ES-I3 (cell line): Measurements from ENCODE around the gene AGMO.
"Not testable (repeated sequence)": the region's sequence is repeated elsewhere in the genome, so short reads cannot be mapped to it uniquely, and the experiment has no call there.

Source experiments
- H3K36me3 ChIP-seq: 2 replicates; pipeline ENCODE4 v1.6.1; 2013; ENCODE audit warnings: mild to moderate bottlenecking, low read length, control low read depth, moderate library complexity; ENCODE audit not compliant: insufficient read depth
- H3K4me1 ChIP-seq: 2 replicates; pipeline ENCODE4 v1.6.1; 2013; ENCODE audit warnings: mild to moderate bottlenecking, control low read depth, low read length; ENCODE audit not compliant: insufficient read depth
- H3K9ac ChIP-seq: 2 replicates; pipeline ENCODE4 v1.6.1; 2013; ENCODE audit warnings: low read depth, mild to moderate bottlenecking, low read length, moderate library complexity
- H3K9me3 ChIP-seq: 2 replicates; pipeline ENCODE4 v1.6.1; 2013; ENCODE audit warnings: mild to moderate bottlenecking, low read length, moderate library complexity; ENCODE audit not compliant: control insufficient read depth, insufficient read depth

AGMO gene

DNA sequence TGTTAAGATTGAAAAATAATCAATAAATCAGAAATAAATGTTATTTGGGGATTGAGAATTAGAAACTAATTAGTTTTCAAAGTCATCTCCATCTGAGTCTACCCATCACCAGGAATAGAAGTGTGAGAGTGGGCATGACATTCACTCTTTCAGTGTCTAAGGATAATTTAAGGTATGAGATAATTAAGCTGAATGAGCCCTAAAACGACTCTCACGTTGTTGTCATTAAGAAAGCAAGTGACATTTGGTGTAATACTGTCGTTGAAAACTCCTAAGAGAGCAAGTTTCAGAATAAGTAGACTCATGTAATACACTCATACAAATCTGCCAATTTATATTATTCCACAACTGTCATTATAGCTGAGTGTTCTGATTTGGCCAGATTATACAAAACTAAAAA, 7.1 kb downstream of the AGMO start:
- Histone ChIP-seq H3K9ac (no peak overlapping the region), H3K9me3 (no peaks in the 10 kb centered on the region), H3K4me1 (peaks cover 8% of the 10 kb centered on the region), H3K36me3 (no peaks in the 10 kb centered on the region)

DNA sequence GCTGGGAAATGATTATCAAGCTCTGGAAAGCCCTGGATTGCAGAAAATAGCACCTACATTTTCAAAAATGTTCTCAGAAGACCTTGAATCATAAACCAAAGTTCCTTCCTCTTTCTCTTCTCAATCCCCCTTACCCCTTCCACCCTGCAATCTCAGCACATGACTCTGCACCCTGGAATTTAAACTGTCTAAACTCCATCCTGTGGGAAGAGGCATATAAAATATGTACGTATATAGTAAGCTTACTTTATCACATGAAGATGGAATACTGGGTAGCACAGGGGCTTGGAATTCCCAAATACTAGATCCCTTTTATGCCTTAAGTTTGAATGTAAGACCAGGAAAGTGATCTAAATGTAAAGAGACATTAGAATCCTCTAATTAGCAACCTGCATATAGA, 7.7 kb downstream of the AGMO start:
- Histone ChIP-seq H3K9ac (no peak overlapping the region; the same call in 1 of the 2 replicates), H3K4me1 (peaks cover 8% of the 10 kb centered on the region), H3K9me3 (no peaks in the 10 kb centered on the region), H3K36me3 (no peaks in the 10 kb centered on the region)

DNA sequence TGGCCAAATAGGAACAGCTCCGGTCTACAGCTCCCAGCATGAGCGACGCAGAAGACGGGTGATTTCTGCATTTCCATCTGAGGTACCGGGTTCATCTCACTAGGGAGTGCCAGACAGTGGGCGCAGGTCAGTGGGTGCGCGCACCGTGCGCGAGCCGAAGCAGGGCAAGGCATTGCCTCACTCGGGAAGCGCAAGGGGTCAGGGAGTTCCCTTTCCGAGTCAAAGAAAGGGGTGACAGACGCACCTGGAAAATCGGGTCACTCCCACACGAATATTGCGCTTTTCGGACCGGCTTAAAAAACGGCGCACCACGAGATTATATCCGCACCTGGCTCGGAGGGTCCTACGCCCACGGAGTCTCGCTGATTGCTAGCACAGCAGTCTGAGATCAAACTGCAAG, 14.5 kb downstream of the AGMO start:
- not testable (repeated sequence) for H3K4me1 ChIP-seq, H3K9me3 ChIP-seq, H3K36me3 ChIP-seq
- peak overlapping the region; percentile 47 for H3K9ac ChIP-seq

DNA sequence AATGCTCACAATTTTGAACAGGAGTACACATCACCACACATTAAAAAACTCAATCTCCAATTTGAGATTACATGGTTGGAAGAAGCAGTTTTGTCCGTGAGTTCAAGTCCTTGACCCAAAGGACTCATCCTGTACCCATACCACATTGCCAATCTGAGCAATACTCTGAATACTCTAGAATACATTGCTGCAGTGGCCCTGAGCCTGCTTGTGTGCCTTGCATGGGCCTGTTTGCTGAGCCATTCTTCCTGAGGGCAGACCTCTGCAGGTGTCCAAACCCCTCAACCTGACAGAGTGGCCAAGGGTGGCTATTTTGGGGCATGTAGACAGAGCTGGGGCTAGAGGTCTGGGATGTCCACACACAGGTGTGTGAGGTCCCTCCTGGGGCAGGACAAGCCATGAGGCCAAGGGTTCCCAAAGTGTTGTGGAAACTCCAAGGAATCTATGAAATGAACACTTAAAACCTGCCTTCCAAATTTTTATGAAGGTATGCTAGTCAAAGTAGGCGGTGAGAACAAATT, 15.5 kb downstream of the AGMO start:
- H3K9ac ChIP-seq, result peak overlapping the region; percentile 47
- H3K9me3 ChIP-seq, result no peaks in the 10 kb centered on the region
- H3K4me1 ChIP-seq, result peaks cover 7% of the 10 kb centered on the region; the same call in 1 of the 2 replicates
- H3K36me3 ChIP-seq, result no peaks in the 10 kb centered on the region

DNA sequence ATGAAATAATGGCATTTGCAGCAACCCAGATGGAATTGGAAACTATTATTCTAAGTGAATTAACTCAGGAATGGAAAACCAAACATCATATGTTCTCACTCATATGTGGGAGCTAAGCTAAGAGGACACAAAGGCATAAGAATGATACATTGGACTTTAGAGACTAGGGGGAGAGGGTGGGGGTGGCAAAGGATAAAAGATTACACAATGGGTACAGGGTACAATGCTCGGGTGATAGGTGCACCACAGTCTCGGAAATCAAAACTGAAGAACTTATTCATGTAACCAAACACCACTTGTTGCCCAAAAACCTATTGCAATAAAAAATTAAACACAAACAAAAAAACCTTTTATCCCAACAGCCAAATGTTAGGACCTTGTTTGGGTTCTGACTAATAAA, 17.8 kb downstream of the AGMO start:
- Histone ChIP-seq H3K9me3 (no peaks in the 10 kb centered on the region), H3K9ac (no peak overlapping the region)

DNA sequence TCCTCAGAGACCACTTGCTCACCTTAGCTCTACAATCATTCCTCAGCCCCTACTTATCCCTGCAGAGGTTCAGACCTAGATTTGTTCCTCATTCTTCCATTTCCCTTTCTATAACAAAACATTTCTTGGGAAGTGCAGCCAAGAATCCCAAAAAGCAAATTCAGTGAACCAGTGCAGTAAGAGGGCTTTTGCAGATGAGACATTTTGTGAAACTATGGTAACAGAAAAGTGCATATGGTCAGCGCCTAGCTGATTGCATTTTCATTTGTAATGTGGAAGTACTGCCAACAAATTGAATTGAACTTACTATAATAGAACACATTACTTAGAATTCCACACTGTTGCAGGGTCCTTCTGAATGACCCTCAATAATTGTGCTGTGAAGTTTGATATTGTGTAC, 18.6 kb downstream of the AGMO start:
- Histone ChIP-seq H3K9ac (no peak overlapping the region), H3K9me3 (no peaks in the 10 kb centered on the region), H3K36me3 (no peaks in the 10 kb centered on the region), H3K4me1 (peaks cover 7% of the 10 kb centered on the region; the same call in 1 of the 2 replicates)

More for the DNA sequence above, 17.8 kb downstream of the AGMO start:
- H3K36me3 ChIP-seq, result no peaks in the 10 kb centered on the region
- H3K4me1 ChIP-seq, result peaks cover 7% of the 10 kb centered on the region; the same call in 1 of the 2 replicates

DNA sequence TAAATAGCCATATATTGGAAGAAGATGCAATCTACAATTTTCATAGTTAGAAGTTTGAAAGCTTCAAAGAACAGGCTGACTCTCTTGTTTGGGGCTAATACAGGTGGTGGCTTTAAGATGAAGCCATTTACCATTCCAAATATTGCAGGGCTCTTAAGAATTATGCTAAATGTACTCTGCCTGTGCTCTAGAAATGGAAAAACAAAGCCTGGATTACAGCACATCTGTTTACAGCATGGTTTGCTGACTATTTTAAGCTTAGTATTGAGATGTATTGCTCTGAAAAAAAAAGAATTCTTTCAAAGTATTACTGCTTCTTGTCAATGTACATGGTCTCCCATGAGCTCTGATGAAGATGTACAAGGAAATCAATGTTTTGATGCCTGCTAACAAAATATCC, 34.2 kb downstream of the AGMO start:
- H3K36me3 ChIP-seq, result no peaks in the 10 kb centered on the region
- H3K9ac ChIP-seq, result no peak overlapping the region
- no peaks in the 10 kb centered on the region for H3K4me1 ChIP-seq
- no peaks in the 10 kb centered on the region for H3K9me3 ChIP-seq

DNA sequence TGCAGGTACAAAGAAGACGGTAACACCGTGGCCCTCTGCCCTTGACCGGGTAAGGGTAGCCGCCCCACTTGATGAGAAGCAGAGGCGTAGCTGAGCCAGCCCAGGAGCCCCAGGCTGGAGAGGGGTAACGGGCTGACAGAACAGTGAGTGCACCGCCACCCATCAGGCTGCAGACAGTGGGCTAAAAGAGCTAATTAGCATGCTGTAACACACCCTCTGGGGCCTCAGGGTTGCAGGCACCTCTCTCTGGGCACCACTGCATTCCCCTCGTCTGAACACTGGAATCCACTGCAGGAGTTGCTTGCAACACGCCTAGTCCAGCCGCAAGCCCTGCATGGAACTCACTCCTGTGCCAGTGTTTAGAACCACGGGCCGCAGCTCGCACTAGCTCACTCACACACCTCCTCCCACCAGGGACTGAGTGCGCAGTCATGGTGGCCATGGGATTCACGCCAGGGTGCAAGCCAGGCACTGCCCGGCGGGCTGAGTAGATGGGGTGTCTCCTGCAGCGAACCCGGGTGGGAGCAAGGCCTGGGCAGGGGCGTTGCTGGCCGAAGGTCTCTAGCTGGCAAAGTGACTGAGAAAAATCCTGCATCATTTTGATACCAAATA, 36.1 kb downstream of the AGMO start:
- Histone ChIP-seq H3K36me3 (no peaks in the 10 kb centered on the region), H3K9me3 (no peaks in the 10 kb centered on the region), H3K9ac (no peak overlapping the region), H3K4me1 (no peaks in the 10 kb centered on the region)

DNA sequence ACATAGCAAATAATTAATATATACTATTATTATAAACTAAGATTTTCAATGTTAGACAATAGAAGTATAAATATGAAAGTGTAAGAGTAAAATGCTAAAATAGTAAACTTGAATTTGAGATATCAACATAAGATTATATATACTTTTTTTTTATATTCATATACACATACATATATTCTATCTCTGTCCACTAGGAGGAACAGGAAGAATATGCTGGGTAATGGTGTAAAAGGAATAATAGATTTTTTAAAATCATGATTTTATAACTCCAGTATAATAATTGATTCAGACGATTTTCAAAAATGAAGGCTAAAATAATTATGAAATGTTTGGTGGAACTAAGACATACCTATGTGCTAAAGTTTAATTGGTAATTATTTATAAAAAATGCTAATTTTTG, 37.7 kb downstream of the AGMO start:
- Histone ChIP-seq H3K36me3 (no peaks in the 10 kb centered on the region), H3K9ac (no peak overlapping the region), H3K9me3 (0 out of 2 replicates have a peak, but pooled peaks cover 3% of the 10 kb centered on the region), H3K4me1 (no peaks in the 10 kb centered on the region)

DNA sequence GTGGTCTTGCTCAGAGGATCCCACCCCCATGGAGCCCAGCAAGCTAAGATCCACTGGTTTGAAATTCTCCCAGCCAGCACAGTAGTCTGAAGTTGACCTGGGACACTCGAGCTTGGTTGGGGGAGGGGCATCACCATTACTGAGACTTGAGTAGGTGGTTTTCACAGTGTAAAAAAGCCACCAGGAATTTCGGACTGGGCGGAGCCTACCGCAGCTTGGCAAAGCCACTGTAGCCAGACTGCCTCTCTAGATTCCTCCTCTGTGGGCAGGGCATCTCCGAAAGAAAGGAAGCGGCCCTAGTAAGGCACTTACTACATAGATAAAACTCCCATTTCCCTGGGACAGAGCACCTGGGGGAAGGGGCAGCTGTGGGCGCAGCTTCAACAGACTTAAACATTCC, 44.0 kb downstream of the AGMO start:
- not testable (repeated sequence) for H3K36me3 ChIP-seq, H3K9me3 ChIP-seq, H3K9ac ChIP-seq
- peaks cover 12% of the 10 kb centered on the region; the same call in 1 of the 2 replicates for H3K4me1 ChIP-seq

DNA sequence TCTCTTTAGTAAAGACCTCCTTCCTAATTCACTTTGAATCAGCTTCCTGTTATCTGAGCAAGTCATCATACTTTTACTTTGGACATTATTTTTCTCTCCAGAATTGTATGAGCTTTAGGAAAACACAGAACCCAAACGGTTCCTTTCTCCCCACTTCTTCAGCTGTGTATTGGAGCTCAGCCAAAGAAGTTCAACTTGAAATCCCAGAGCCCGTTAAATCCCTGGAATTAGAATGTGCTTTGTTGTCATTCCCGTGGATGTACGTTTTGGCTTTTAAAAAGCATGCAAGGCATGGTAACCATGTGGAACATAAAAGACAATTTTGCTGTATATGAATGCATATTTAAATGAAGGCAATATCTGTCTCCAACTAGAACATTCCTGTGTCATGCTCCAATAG, 46.6 kb downstream of the AGMO start:
- peaks cover 12% of the 10 kb centered on the region; the same call in 1 of the 2 replicates for H3K4me1 ChIP-seq
- no peak overlapping the region for H3K9ac ChIP-seq
- no peaks in the 10 kb centered on the region for H3K36me3 ChIP-seq
- no peaks in the 10 kb centered on the region for H3K9me3 ChIP-seq

DNA sequence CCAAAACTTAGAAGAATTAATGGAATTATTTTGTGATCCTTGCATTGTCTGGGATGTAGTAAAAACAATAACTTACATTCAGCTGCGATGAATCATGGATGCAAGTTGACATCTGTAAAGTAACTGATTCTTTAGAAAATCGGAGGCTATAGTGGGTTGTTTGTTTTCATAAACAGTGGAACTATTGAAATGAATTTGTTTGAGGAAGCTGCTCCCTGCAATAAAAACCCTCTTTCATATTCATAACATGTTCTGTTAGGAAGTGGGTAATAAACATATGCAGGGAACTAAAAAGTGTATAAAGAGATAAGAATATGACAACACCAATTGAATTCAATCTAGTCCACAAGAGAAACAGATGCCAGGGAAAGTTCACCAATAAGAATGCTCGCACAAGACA, 53.6 kb downstream of the AGMO start:
- Histone ChIP-seq H3K36me3 (no peaks in the 10 kb centered on the region), H3K9ac (no peak overlapping the region), H3K9me3 (no peaks in the 10 kb centered on the region), H3K4me1 (peaks cover 4% of the 10 kb centered on the region; the same call in 1 of the 2 replicates)

DNA sequence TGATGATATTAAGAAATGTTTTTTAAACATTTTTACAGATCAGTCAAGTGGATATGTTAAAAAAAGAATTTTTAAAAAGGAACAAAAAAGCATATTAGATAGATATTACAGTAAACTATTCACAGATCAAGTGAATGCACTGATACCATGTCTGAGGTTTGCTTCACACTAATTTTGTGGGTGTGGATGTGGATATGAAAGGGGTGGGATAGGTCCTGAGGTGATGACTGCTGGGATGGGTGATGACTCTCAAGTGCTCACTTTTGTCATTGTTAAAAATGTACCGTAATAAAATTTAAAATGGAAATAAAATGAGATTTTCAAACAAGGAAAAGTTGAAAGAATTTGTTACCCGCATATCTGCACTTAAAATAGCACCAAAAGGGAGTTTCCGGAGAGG, 54.1 kb downstream of the AGMO start:
- Histone ChIP-seq H3K9me3 (no peaks in the 10 kb centered on the region), H3K36me3 (no peaks in the 10 kb centered on the region), H3K4me1 (peaks cover 4% of the 10 kb centered on the region; the same call in 1 of the 2 replicates), H3K9ac (no peak overlapping the region)

DNA sequence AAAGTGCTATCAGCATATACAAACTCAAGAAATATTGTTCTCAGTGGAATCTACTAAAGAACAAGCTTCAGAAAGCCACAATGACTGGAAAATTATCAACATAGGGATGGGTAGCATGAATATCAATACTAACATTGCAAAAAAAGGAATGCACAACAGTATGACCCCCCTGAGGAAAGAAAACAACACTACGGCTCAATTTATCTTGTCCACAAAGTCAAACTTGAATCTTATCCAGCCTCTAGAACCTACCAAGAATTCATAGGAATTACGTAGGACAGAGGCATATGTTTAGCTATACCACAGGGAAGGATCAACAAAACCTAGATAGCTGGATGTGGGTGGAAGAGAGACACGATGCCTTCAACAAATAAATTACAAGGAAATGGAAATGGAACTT, 54.6 kb downstream of the AGMO start:
- Histone ChIP-seq H3K36me3 (no peaks in the 10 kb centered on the region), H3K4me1 (peaks cover 4% of the 10 kb centered on the region; the same call in 1 of the 2 replicates), H3K9ac (no peak overlapping the region), H3K9me3 (no peaks in the 10 kb centered on the region)

DNA sequence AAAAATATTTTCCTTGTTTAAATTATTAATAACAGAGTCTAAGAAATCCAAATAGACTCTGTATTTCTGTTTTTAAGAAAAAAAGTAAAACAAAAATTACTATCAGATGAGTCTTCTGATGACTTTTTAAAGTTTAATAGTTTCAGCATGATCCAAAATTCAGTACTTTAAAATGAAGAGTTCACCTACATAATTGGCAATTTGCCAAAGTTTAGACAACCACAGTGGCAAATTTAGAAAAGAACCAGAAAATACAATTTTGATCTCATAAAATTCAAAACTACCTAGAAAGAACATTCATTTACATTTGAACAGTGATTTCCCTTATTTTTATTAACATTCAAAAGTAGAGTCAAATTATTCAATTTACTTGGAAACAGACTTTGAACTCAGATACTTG, 56.1 kb downstream of the AGMO start:
- H3K9me3 ChIP-seq, result no peaks in the 10 kb centered on the region
- peaks cover 4% of the 10 kb centered on the region; the same call in 1 of the 2 replicates for H3K4me1 ChIP-seq
- no peaks in the 10 kb centered on the region for H3K36me3 ChIP-seq
- no peak overlapping the region for H3K9ac ChIP-seq
